Effector memory CD8-positive, alpha-beta T cell (primary cell): ENCODE data around the gene XXYLT1.
A peak's percentile ranks its signal among the peaks of the same experiment; 100 is the strongest.
"Not testable (repeated sequence)": the region's sequence is repeated elsewhere in the genome, so short reads cannot be mapped to it uniquely, and the experiment has no call there.

Experiments used
- ATAC-seq: fragments of 150-1000 bp; cut with Tn5 transposase; replicated peaks from 2 replicates; pipeline ENCODE4 v1.10.0; 2021; ENCODE audit warnings: mild to moderate bottlenecking, moderate library complexity
- DNase-seq, 3 experiments: peaks; one replicate each; pipeline ENCODE4 v3.0.0; 2021
- H3K27ac Mint-ChIP-seq, 2 donors: one replicate each; pipeline ENCODE4 v1.8.0; 2022; ENCODE audit warnings: mild to moderate bottlenecking in 2 of 2, mixed read lengths in 2 of 2, moderate library complexity in 2 of 2
- H3K27me3 Mint-ChIP-seq, 2 donors: one replicate each; pipeline ENCODE4 v1.8.0; 2022; ENCODE audit warnings: mixed read lengths in 2 of 2
- H3K36me3 Mint-ChIP-seq: one replicate; pipeline ENCODE4 v1.8.0; 2022; ENCODE audit warnings: mild to moderate bottlenecking, moderate library complexity, mixed read lengths; ENCODE audit not compliant: insufficient read depth
- H3K4me1 Mint-ChIP-seq, 2 donors: one replicate each; pipeline ENCODE4 v1.8.0; 2022; ENCODE audit warnings: low read depth in 2 of 2, mixed read lengths in 2 of 2
- H3K4me3 Mint-ChIP-seq, 2 donors: one replicate each; pipeline ENCODE4 v1.8.0; 2022; ENCODE audit warnings: mild to moderate bottlenecking in 2 of 2, mixed read lengths in 2 of 2, moderate library complexity in 2 of 2
- H3K9me3 Mint-ChIP-seq, 2 donors: one replicate each; pipeline ENCODE4 v1.8.0; 2022; ENCODE audit warnings: mixed read lengths in 2 of 2

XXYLT1 gene

GRCh38 chr3:195099951-195100785, 170.8 kb downstream of the XXYLT1 start:
- DNase-seq, result no peak
- H3K9me3 Mint-ChIP-seq, result no peaks in the 10 kb centered on the region
- ATAC-seq, result no peak
- H3K27me3 Mint-ChIP-seq, result no peaks in the 10 kb centered on the region
- peaks cover 0 to 6% of the 10 kb centered on the region in 2 donors for H3K4me1 Mint-ChIP-seq
- peak overlapping the region in 1 of 2 donors; percentile 4 for H3K27ac Mint-ChIP-seq
- H3K36me3 Mint-ChIP-seq, result no peaks in the 10 kb centered on the region
- no peak overlapping the region for H3K4me3 Mint-ChIP-seq

- peaks cover 6 to 13% of the 10 kb centered on the region in 2 donors for H3K4me1 Mint-ChIP-seq
- no peaks in the 10 kb centered on the region for H3K27me3 Mint-ChIP-seq
- H3K36me3 Mint-ChIP-seq, result no peaks in the 10 kb centered on the region
- H3K4me3 Mint-ChIP-seq, result no peak overlapping the region
- no peak for ATAC-seq
- no peak overlapping the region for H3K27ac Mint-ChIP-seq
- no peaks in the 10 kb centered on the region for H3K9me3 Mint-ChIP-seq
- DNase-seq, result no peak
Observed at GRCh38 chr3:195098741-195099525, 172.0 kb downstream of the XXYLT1 start.

GRCh38 chr3:195097331-195098255, 173.4 kb downstream of the XXYLT1 start:
- ATAC-seq (no peak), DNase-seq (no peak)
- Mint-ChIP-seq H3K27me3 (no peaks in the 10 kb centered on the region), H3K4me1 (peaks cover 6 to 13% of the 10 kb centered on the region in 2 donors), H3K36me3 (no peaks in the 10 kb centered on the region), H3K9me3 (no peaks in the 10 kb centered on the region), H3K4me3 (no peak overlapping the region), H3K27ac (no peak overlapping the region)

GRCh38 chr3:195096484-195097330, 174.3 kb downstream of the XXYLT1 start:
- H3K27me3 Mint-ChIP-seq, result no peaks in the 10 kb centered on the region
- DNase-seq, result no peak

GRCh38 chr3:195096053-195096452, 174.9 kb downstream of the XXYLT1 start:
- peak overlapping the region in 1 of 2 donors; percentile 51 for H3K27ac Mint-ChIP-seq
- H3K4me1 Mint-ChIP-seq, result peaks cover 6 to 13% of the 10 kb centered on the region in 2 donors
- no peaks in the 10 kb centered on the region for H3K36me3 Mint-ChIP-seq
- H3K4me3 Mint-ChIP-seq, result no peak overlapping the region
- DNase-seq (no peak), ATAC-seq (no peak)
- H3K27me3 Mint-ChIP-seq, result no peaks in the 10 kb centered on the region
- H3K9me3 Mint-ChIP-seq, result no peaks in the 10 kb centered on the region

More at GRCh38 chr3:195096484-195097330, 174.3 kb downstream of the XXYLT1 start:
- H3K27ac Mint-ChIP-seq, result no peak overlapping the region
- H3K4me3 Mint-ChIP-seq, result no peak overlapping the region
- no peaks in the 10 kb centered on the region for H3K36me3 Mint-ChIP-seq
- ATAC-seq, result no peak
- peaks cover 6 to 13% of the 10 kb centered on the region in 2 donors for H3K4me1 Mint-ChIP-seq
- no peaks in the 10 kb centered on the region for H3K9me3 Mint-ChIP-seq

- H3K27ac Mint-ChIP-seq, result peak overlapping the region; percentile 44 to 51
- no peak for ATAC-seq
Observed at GRCh38 chr3:195095704-195096036, 175.3 kb downstream of the XXYLT1 start.

GRCh38 chr3:195095035-195095703, 175.8 kb downstream of the XXYLT1 start:
- H3K4me3 Mint-ChIP-seq, result no peak overlapping the region
- H3K9me3 Mint-ChIP-seq, result no peaks in the 10 kb centered on the region
- ATAC-seq, result peak; percentile 19
- H3K4me1 Mint-ChIP-seq, result peaks cover 6 to 13% of the 10 kb centered on the region in 2 donors
- H3K27ac Mint-ChIP-seq, result peak overlapping the region; percentile 44 to 51
- no peaks in the 10 kb centered on the region for H3K27me3 Mint-ChIP-seq
- no peak for DNase-seq
- H3K36me3 Mint-ChIP-seq, result no peaks in the 10 kb centered on the region

More at GRCh38 chr3:195095704-195096036, 175.3 kb downstream of the XXYLT1 start:
- DNase-seq, result no peak
- Mint-ChIP-seq H3K4me1 (peaks cover 6 to 13% of the 10 kb centered on the region in 2 donors), H3K27me3 (no peaks in the 10 kb centered on the region), H3K36me3 (no peaks in the 10 kb centered on the region), H3K9me3 (no peaks in the 10 kb centered on the region), H3K4me3 (no peak overlapping the region)

GRCh38 chr3:195094191-195094921, 176.6 kb downstream of the XXYLT1 start:
- DNase-seq (no peak), ATAC-seq (peak; percentile 40)
- Mint-ChIP-seq H3K27me3 (no peaks in the 10 kb centered on the region), H3K9me3 (no peaks in the 10 kb centered on the region), H3K4me3 (peak overlapping the region in 1 of 2 donors; percentile 23), H3K4me1 (peaks cover 6 to 13% of the 10 kb centered on the region in 2 donors), H3K36me3 (no peaks in the 10 kb centered on the region), H3K27ac (peak overlapping the region in 1 of 2 donors; percentile 29)

- H3K27ac Mint-ChIP-seq, result peak overlapping the region in 1 of 2 donors; percentile 29
- no peaks in the 10 kb centered on the region for H3K36me3 Mint-ChIP-seq
- DNase-seq, result no peak
- H3K4me3 Mint-ChIP-seq, result no peak overlapping the region
- H3K9me3 Mint-ChIP-seq, result no peaks in the 10 kb centered on the region
- ATAC-seq, result no peak
- peaks cover 6 to 13% of the 10 kb centered on the region in 2 donors for H3K4me1 Mint-ChIP-seq
- H3K27me3 Mint-ChIP-seq, result no peaks in the 10 kb centered on the region
Observed at GRCh38 chr3:195093731-195094130, 177.2 kb downstream of the XXYLT1 start.

- H3K4me3 Mint-ChIP-seq, result peak overlapping the region; percentile 73 to 82
- H3K27ac Mint-ChIP-seq, result peak overlapping the region; percentile 69 to 85
- DNase-seq, result peak in 1 of 3 experiments; percentile 12
- not testable (repeated sequence) for ATAC-seq, H3K36me3 Mint-ChIP-seq, H3K4me1 Mint-ChIP-seq, H3K27me3 Mint-ChIP-seq, H3K9me3 Mint-ChIP-seq
Observed at GRCh38 chr3:195087840-195088601, 182.9 kb downstream of the XXYLT1 start.

- H3K4me3 Mint-ChIP-seq, result peak overlapping the region; percentile 73 to 82
- H3K36me3 Mint-ChIP-seq, result peaks cover 3% of the 10 kb centered on the region
- H3K27ac Mint-ChIP-seq, result peak overlapping the region; percentile 69 to 85
- H3K4me1 Mint-ChIP-seq, result peaks cover 4 to 7% of the 10 kb centered on the region in 2 donors
- ATAC-seq (no peak), DNase-seq (no peak)
- H3K9me3 Mint-ChIP-seq, result no peaks in the 10 kb centered on the region
- H3K27me3 Mint-ChIP-seq, result no peaks in the 10 kb centered on the region
Observed at GRCh38 chr3:195087328-195087727, 183.6 kb downstream of the XXYLT1 start.
